OCI-M2 (cell line): ENCODE data around the gene PLXNC1.

ENCODE experiments used
- DNase-seq: peaks from one replicate; lab custom pipeline; 2025; ENCODE audit not compliant: unreplicated experiment; lab: John Stamatoyannopoulos, UW

The PLXNC1 gene

GRCh38 chr12:94202245-94203180 is 54.1 kb downstream of the PLXNC1 start:
- no peak for DNase-seq

- no peak for DNase-seq
These were observed 54.8 kb downstream of the PLXNC1 start for GRCh38 chr12:94203181-94203546.

GRCh38 chr12:94203796-94204195 is 55.4 kb downstream of the PLXNC1 start:
- no peak for DNase-seq

- no peak for DNase-seq
These were observed 56.3 kb downstream of the PLXNC1 start for GRCh38 chr12:94204499-94205247.

GRCh38 chr12:94205822-94206221 is 57.4 kb downstream of the PLXNC1 start:
- DNase-seq, result no peak

- DNase-seq, result no peak
These were observed 58.5 kb downstream of the PLXNC1 start for GRCh38 chr12:94206886-94207285.

GRCh38 chr12:94207467-94207848 is 59.1 kb downstream of the PLXNC1 start:
- DNase-seq, result no peak

GRCh38 chr12:94207849-94208621 is 59.7 kb downstream of the PLXNC1 start:
- DNase-seq, result no peak

- DNase-seq, result no peak
These were observed 60.2 kb downstream of the PLXNC1 start for GRCh38 chr12:94208622-94208966.

- DNase-seq, result no peak
These were observed 60.9 kb downstream of the PLXNC1 start for GRCh38 chr12:94209240-94209639.

GRCh38 chr12:94211021-94211420 is 62.6 kb downstream of the PLXNC1 start:
- DNase-seq, result no peak

- no peak for DNase-seq
These were observed 69.9 kb downstream of the PLXNC1 start for GRCh38 chr12:94218233-94218632.

GRCh38 chr12:94219622-94220302 is 71.4 kb downstream of the PLXNC1 start:
- DNase-seq, result no peak

- no peak for DNase-seq
These were observed 72.4 kb downstream of the PLXNC1 start for GRCh38 chr12:94220804-94221203.

GRCh38 chr12:94222351-94223084 is 74.1 kb downstream of the PLXNC1 start:
- DNase-seq, result no peak

- DNase-seq, result no peak
These were observed 75.5 kb downstream of the PLXNC1 start for GRCh38 chr12:94223842-94224241.

- no peak for DNase-seq
These were observed 77.1 kb downstream of the PLXNC1 start for GRCh38 chr12:94225506-94225905.

- DNase-seq, result no peak
These were observed 77.7 kb downstream of the PLXNC1 start for GRCh38 chr12:94225947-94226630.

- no peak for DNase-seq
These were observed 78.7 kb downstream of the PLXNC1 start for GRCh38 chr12:94227066-94227465.

GRCh38 chr12:94228488-94228907 is 80.1 kb downstream of the PLXNC1 start:
- DNase-seq, result no peak
